SW 1271 (cell line): ENCODE measurements around the gene GPR153.

Experiments
- DNase-seq, 2 experiments: peaks; one replicate each; lab custom pipeline; 2025; lab: John Stamatoyannopoulos, UW

GPR153 gene

GRCh38 chr1:6248161-6248776 lies 12.6 kb downstream of the GPR153 start:
- no peak for DNase-seq

- no peak for DNase-seq
These were observed 13.2 kb downstream of the GPR153 start for GRCh38 chr1:6247651-6248050.

GRCh38 chr1:6246497-6247467 lies 14.1 kb downstream of the GPR153 start:
- DNase-seq, result peak; percentile 36 to 52

GRCh38 chr1:6245869-6246496 lies 14.9 kb downstream of the GPR153 start:
- peak; percentile 26 for DNase-seq

- peak in 1 of 2 experiments; percentile 64 for DNase-seq
These were observed 15.6 kb downstream of the GPR153 start for GRCh38 chr1:6245086-6245868.

- DNase-seq, result no peak
These were observed 16.4 kb downstream of the GPR153 start for GRCh38 chr1:6244401-6245049.

GRCh38 chr1:6243993-6244392 lies 16.9 kb downstream of the GPR153 start, which contains the start of gene HES3:
Gene HES3 (plus strand): TSS chr1:6244179. CDS start chr1:6244366, 187 bp downstream.
- DNase-seq, result no peak

GRCh38 chr1:6243053-6243834 lies 17.7 kb downstream of the GPR153 start:
- DNase-seq, result no peak

GRCh38 chr1:6241887-6242740 lies 18.8 kb downstream of the GPR153 start:
- DNase-seq, result no peak

- no peak for DNase-seq
These were observed 19.6 kb downstream of the GPR153 start for GRCh38 chr1:6241107-6241886.

- no peak for DNase-seq
These were observed 20.7 kb downstream of the GPR153 start for GRCh38 chr1:6239950-6240768.

- DNase-seq, result no peak
These were observed 21.6 kb downstream of the GPR153 start for GRCh38 chr1:6239213-6239752.

GRCh38 chr1:6237093-6237492 lies 23.8 kb downstream of the GPR153 start:
- DNase-seq, result no peak

- no peak for DNase-seq
These were observed 25.6 kb downstream of the GPR153 start for GRCh38 chr1:6235296-6235677.

GRCh38 chr1:6234502-6235295 lies 26.2 kb downstream of the GPR153 start:
- no peak for DNase-seq

- DNase-seq, result no peak
These were observed 27.5 kb downstream of the GPR153 start for GRCh38 chr1:6233376-6233775.

- no peak for DNase-seq
These were observed 35.2 kb downstream of the GPR153 start for GRCh38 chr1:6225651-6226050.
